CD8-positive, alpha-beta memory T cell (primary cell): ENCODE data around the gene ACSL1. TPM values are rescaled to one million over a fixed set of nuclear protein-coding genes. Genes with fewer than 3 reads are reported as not detected.

Source experiments
- CTCF ChIA-PET: fragments of 350-600 bp; sonication (Branson Sonifier 250); formaldehyde crosslinking; loops from one replicate; lab custom pipeline; 2021; ENCODE audit warnings: antibody characterized with exemption; lab: Charles Lee
- POLR2A ChIA-PET: fragments of 350-600 bp; sonication (Branson Sonifier 250); formaldehyde crosslinking; loops from one replicate; lab custom pipeline; 2021; ENCODE audit warnings: antibody characterized with exemption; lab: Charles Lee
- DNase-seq, 5 donors: peaks; one replicate each; pipeline versions ENCODE4 v3.0.0 to v3.0.0-alpha.2; 2020 to 2022; ENCODE audit warnings: mixed read lengths in 1 of 5
- H3K27ac ChIP-seq: one replicate; pipeline ENCODE4 v1.7.0; 2013; ENCODE audit warnings: low read depth, mild to moderate bottlenecking, low read length, moderate library complexity
- H3K27me3 ChIP-seq: 2 replicates; pipeline ENCODE4 v1.7.0; 2013; ENCODE audit warnings: low read length, mild to moderate bottlenecking; ENCODE audit not compliant: insufficient read depth, poor library complexity, severe bottlenecking
- H3K36me3 ChIP-seq: 2 replicates; pipeline ENCODE4 v1.7.0; 2013; ENCODE audit warnings: mild to moderate bottlenecking, low read length, moderate library complexity; ENCODE audit not compliant: insufficient read depth
- H3K4me1 ChIP-seq: 2 replicates; pipeline ENCODE4 v1.7.0; 2013; ENCODE audit warnings: mild to moderate bottlenecking, low read length, moderate library complexity; ENCODE audit not compliant: insufficient read depth
- H3K4me3 ChIP-seq: 2 replicates; pipeline ENCODE4 v1.7.0; 2013; ENCODE audit warnings: mild to moderate bottlenecking, low read length
- H3K9me3 ChIP-seq: 2 replicates; pipeline ENCODE4 v1.7.0; 2013; ENCODE audit warnings: mild to moderate bottlenecking, low read length
- H3K27ac Mint-ChIP-seq, 8 donors: one replicate each; pipeline ENCODE4 v1.8.0; 2020 to 2021; ENCODE audit warnings: mixed read lengths in 8 of 8, mild to moderate bottlenecking in 6 of 8, inconsistent platforms in 3 of 8, moderate library complexity in 3 of 8
- H3K27me3 Mint-ChIP-seq, 2 donors: one replicate each; pipeline ENCODE4 v1.8.0; 2020 to 2021; ENCODE audit warnings: mixed read lengths in 2 of 2, mild to moderate bottlenecking in 1 of 2, moderate library complexity in 1 of 2
- H3K36me3 Mint-ChIP-seq, 3 donors: one replicate each; pipeline ENCODE4 v1.8.0; 2020 to 2021; ENCODE audit warnings: mixed read lengths in 3 of 3, inconsistent platforms in 1 of 3, mild to moderate bottlenecking in 1 of 3
- H3K4me1 Mint-ChIP-seq, 3 donors: one replicate each; pipeline ENCODE4 v1.8.0; 2020 to 2021; ENCODE audit warnings: mixed read lengths in 3 of 3, inconsistent platforms in 1 of 3, mild to moderate bottlenecking in 1 of 3
- H3K4me3 Mint-ChIP-seq, 7 donors: one replicate each; pipeline ENCODE4 v1.8.0; 2020 to 2021; ENCODE audit warnings: mixed read lengths in 7 of 7, mild to moderate bottlenecking in 6 of 7, moderate library complexity in 4 of 7, inconsistent platforms in 2 of 7
- H3K9me3 Mint-ChIP-seq, 5 donors: one replicate each; pipeline ENCODE4 v1.8.0; 2020 to 2022; ENCODE audit warnings: mixed read lengths in 5 of 5, mild to moderate bottlenecking in 3 of 5, moderate library complexity in 2 of 5, inconsistent platforms in 1 of 5
- polyA plus RNA-seq: library from polyadenylated mRNA; unstranded; fragments of 300-500 nt; fragmentation: Illumina TruSeq; gene quantifications from one replicate; pipeline ENCODE4 v1.2.3, GENCODE V29; 2021
- total RNA-seq, 2 experiments: library from RNA; stranded (reverse); gene quantifications; one replicate each; pipeline ENCODE4 v1.2.3, GENCODE V29; 2021

ACSL1 gene
- total and polyA plus RNA-seq, 3 experiments from 2014 or later = 7.5 to 25.4 (median 23.5) TPM

DNA sequence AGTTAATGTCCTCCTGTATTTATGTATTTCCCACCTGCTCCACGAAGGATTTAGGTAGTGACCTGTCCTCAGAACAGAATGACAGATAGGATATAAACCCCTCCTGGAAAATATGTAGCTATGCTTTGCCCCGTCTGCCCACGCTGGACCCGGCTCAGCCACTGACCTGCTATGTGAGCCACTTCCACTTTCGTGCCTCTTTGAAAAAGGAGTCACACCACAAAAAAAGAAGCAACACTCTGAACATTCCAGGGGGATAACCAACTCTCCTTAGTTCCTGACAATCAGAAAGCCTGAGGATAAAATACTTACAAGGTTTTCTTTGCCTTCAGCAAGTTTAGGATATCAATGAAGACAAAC is 11.1 kb downstream of the ACSL1 start:
- H3K27me3 Mint-ChIP-seq = no peaks in the 10 kb centered on the region
- DNase-seq = no peak
- Histone ChIP-seq H3K27ac (no peak overlapping the region), H3K4me1 (peaks cover 8% of the 10 kb centered on the region), H3K9me3 (no peaks in the 10 kb centered on the region), H3K27me3 (no peaks in the 10 kb centered on the region), H3K4me3 (no peak overlapping the region), H3K36me3 (no peaks in the 10 kb centered on the region)
- no peaks in the 10 kb centered on the region for H3K36me3 Mint-ChIP-seq
- ChIA-PET POLR2A (no interaction called here), CTCF (interaction anchor here (1.3 kb wide), 1 partner anchor 21 kb away, joined by 3 read pairs; no protein-coding TSS in a partner anchor)
- peak overlapping the region in 3 of 8 donors; percentile 47 to 96 (median 55) for H3K27ac Mint-ChIP-seq
- H3K4me3 Mint-ChIP-seq = peak overlapping the region in 1 of 7 donors; percentile 10
- no peaks in the 10 kb centered on the region for H3K9me3 Mint-ChIP-seq
- H3K4me1 Mint-ChIP-seq = peaks cover 32 to 40% (median 34%) of the 10 kb centered on the region in 3 donors

- Histone ChIP-seq H3K4me3 (no peak overlapping the region), H3K9me3 (no peaks in the 10 kb centered on the region), H3K27ac (no peak overlapping the region), H3K27me3 (no peaks in the 10 kb centered on the region), H3K36me3 (no peaks in the 10 kb centered on the region), H3K4me1 (peaks cover under 1% of the 10 kb centered on the region)
- no peak overlapping the region for H3K4me3 Mint-ChIP-seq
- no peak for DNase-seq
- H3K36me3 Mint-ChIP-seq = peaks cover 0 to 1% (median 0%) of the 10 kb centered on the region in 3 donors
- POLR2A ChIA-PET = no interaction called here
- peak overlapping the region in 2 of 8 donors; percentile 1 to 2 for H3K27ac Mint-ChIP-seq
- CTCF ChIA-PET = interaction anchor here (1.2 kb wide), 1 partner anchor 193 kb away, joined by 3 read pairs; no protein-coding TSS in a partner anchor
- no peaks in the 10 kb centered on the region for H3K27me3 Mint-ChIP-seq
- peaks cover 22 to 36% (median 27%) of the 10 kb centered on the region in 3 donors for H3K4me1 Mint-ChIP-seq
- no peaks in the 10 kb centered on the region for H3K9me3 Mint-ChIP-seq
Measured at GRCh38 chr4:184812651-184813181, 13.1 kb downstream of the ACSL1 start.

DNA sequence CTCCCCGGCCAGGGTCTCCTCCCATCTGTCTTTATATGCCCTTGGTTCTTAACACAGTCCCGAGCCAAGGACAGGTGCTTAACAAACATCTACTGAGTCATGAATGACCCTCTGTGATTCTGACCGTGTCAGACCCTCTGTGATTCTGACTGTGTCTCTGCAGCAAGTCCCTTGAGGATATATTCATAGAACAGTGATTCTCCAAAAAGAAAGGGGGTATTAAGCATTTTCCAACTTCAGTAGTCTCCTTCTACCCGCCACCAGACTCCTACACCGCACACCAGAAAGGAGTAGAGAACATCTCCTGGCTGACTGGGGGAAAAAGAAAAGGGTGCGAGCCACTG is 13.6 kb downstream of the ACSL1 start:
- Mint-ChIP-seq H3K36me3 (peaks cover 0 to 1% (median 0%) of the 10 kb centered on the region in 3 donors), H3K4me1 (peaks cover 19 to 35% (median 27%) of the 10 kb centered on the region in 3 donors), H3K27me3 (no peaks in the 10 kb centered on the region), H3K27ac (peak overlapping the region in 2 of 8 donors; percentile 2 to 76), H3K9me3 (no peaks in the 10 kb centered on the region), H3K4me3 (no peak overlapping the region)
- Histone ChIP-seq H3K4me3 (no peak overlapping the region), H3K27ac (no peak overlapping the region), H3K27me3 (no peaks in the 10 kb centered on the region), H3K9me3 (no peaks in the 10 kb centered on the region), H3K36me3 (no peaks in the 10 kb centered on the region), H3K4me1 (no peaks in the 10 kb centered on the region)
- CTCF ChIA-PET = no interaction called here
- POLR2A ChIA-PET = no interaction called here
- no peak for DNase-seq

GRCh38 chr4:184811526-184812198 is 14.1 kb downstream of the ACSL1 start:
- H3K27me3 ChIP-seq = no peaks in the 10 kb centered on the region
- no peaks in the 10 kb centered on the region for H3K9me3 Mint-ChIP-seq
- H3K27ac Mint-ChIP-seq = peak overlapping the region in 2 of 8 donors; percentile 2 to 86
- no peaks in the 10 kb centered on the region for H3K36me3 ChIP-seq
- ChIA-PET CTCF (no interaction called here), POLR2A (no interaction called here)
- H3K27ac ChIP-seq = no peak overlapping the region
- H3K4me1 ChIP-seq = no peaks in the 10 kb centered on the region
- H3K9me3 ChIP-seq = no peaks in the 10 kb centered on the region
- peaks cover 0 to 1% (median 0%) of the 10 kb centered on the region in 3 donors for H3K36me3 Mint-ChIP-seq
- H3K4me3 ChIP-seq = no peak overlapping the region
- peaks cover 21 to 30% (median 27%) of the 10 kb centered on the region in 3 donors for H3K4me1 Mint-ChIP-seq
- H3K4me3 Mint-ChIP-seq = peak overlapping the region in 2 of 7 donors; percentile 12 to 68
- DNase-seq = no peak
- H3K27me3 Mint-ChIP-seq = no peaks in the 10 kb centered on the region

DNA sequence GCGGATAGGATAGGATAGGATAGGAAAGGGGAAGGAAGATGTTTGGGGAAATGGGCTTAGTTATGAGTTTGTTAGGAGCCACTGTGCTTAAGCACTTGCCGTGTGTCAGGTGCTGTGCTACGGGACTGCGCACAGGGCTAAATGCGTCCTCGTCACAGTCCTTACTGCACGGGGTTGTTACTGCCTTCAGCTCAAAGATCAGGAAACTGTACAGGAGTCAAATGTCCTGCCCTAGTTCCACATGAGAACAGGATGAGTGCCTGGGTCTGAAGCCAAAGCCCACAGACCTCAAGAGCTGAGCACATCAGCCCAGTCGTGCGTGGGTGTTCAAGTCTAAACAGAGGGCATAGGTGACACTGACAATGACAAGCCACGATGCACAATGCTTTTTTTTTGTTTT is 15.0 kb downstream of the ACSL1 start:
- DNase-seq = peak in 1 of 5 donors; percentile 17
- no peaks in the 10 kb centered on the region for H3K36me3 ChIP-seq
- no peaks in the 10 kb centered on the region for H3K4me1 ChIP-seq
- H3K4me3 ChIP-seq = no peak overlapping the region
- H3K27ac ChIP-seq = no peak overlapping the region
- peaks cover 0 to 1% (median 0%) of the 10 kb centered on the region in 3 donors for H3K36me3 Mint-ChIP-seq
- H3K27me3 Mint-ChIP-seq = no peaks in the 10 kb centered on the region
- H3K27ac Mint-ChIP-seq = peak overlapping the region in 5 of 8 donors; percentile 47 to 86 (median 69)
- H3K4me1 Mint-ChIP-seq = peaks cover 21 to 32% (median 25%) of the 10 kb centered on the region in 3 donors
- H3K9me3 Mint-ChIP-seq = no peaks in the 10 kb centered on the region
- H3K4me3 Mint-ChIP-seq = peak overlapping the region in 3 of 7 donors; percentile 37 to 68 (median 55)
- ChIA-PET CTCF (no interaction called here), POLR2A (no interaction called here)
- no peaks in the 10 kb centered on the region for H3K9me3 ChIP-seq
- no peaks in the 10 kb centered on the region for H3K27me3 ChIP-seq

- no peak overlapping the region for H3K4me3 Mint-ChIP-seq
- H3K36me3 Mint-ChIP-seq = peaks cover 0 to 2% (median 1%) of the 10 kb centered on the region in 3 donors
- no peaks in the 10 kb centered on the region for H3K9me3 Mint-ChIP-seq
- H3K27me3 Mint-ChIP-seq = no peaks in the 10 kb centered on the region
- H3K36me3 ChIP-seq = no peaks in the 10 kb centered on the region
- no peaks in the 10 kb centered on the region for H3K4me1 ChIP-seq
- no peak overlapping the region for H3K27ac Mint-ChIP-seq
- H3K9me3 ChIP-seq = no peaks in the 10 kb centered on the region
- no peaks in the 10 kb centered on the region for H3K27me3 ChIP-seq
- no peak for DNase-seq
- H3K4me1 Mint-ChIP-seq = peaks cover 15 to 22% (median 17%) of the 10 kb centered on the region in 3 donors
- H3K4me3 ChIP-seq = no peak overlapping the region
- POLR2A ChIA-PET = no interaction called here
- CTCF ChIA-PET = no interaction called here
- H3K27ac ChIP-seq = no peak overlapping the region
Measured at GRCh38 chr4:184808713-184809050, 17.1 kb downstream of the ACSL1 start.

- Mint-ChIP-seq H3K27ac (peak overlapping the region in 2 of 8 donors; percentile 1 to 7), H3K27me3 (no peaks in the 10 kb centered on the region), H3K4me1 (peaks cover 15 to 24% (median 15%) of the 10 kb centered on the region in 3 donors), H3K9me3 (no peaks in the 10 kb centered on the region), H3K4me3 (no peak overlapping the region), H3K36me3 (peaks cover 0 to 5% (median 1%) of the 10 kb centered on the region in 3 donors)
- Histone ChIP-seq H3K9me3 (no peaks in the 10 kb centered on the region), H3K4me1 (no peaks in the 10 kb centered on the region), H3K27ac (no peak overlapping the region), H3K4me3 (no peak overlapping the region), H3K27me3 (no peaks in the 10 kb centered on the region), H3K36me3 (no peaks in the 10 kb centered on the region)
- ChIA-PET POLR2A (no interaction called here), CTCF (no interaction called here)
- no peak for DNase-seq
Measured at GRCh38 chr4:184807797-184808712, 17.7 kb downstream of the ACSL1 start.
